ENCODE measurements around the gene CNTNAP4.

The CNTNAP4 gene

GRCh38 chr16:76574651-76575050 is 297.4 kb downstream of the CNTNAP4 start:
- no peak overlapping the region for H3K27ac ChIP-seq
- DNase-seq = no peak
- in situ Hi-C loops (cut with HindIII; ENCODE audit: low pct_ligation_motif_present, low sequenced_read_pairs) = no loop called here
- no peaks in the 10 kb centered on the region for H3K36me3 ChIP-seq (replicated peaks)
- H3K27me3 ChIP-seq (replicated peaks) = no peaks in the 10 kb centered on the region
- no peak overlapping the region for H3K4me3 ChIP-seq (ENCODE audit: low read depth, low read length)
- no peak for TF ChIP-seq CTCF (IDR thresholded peaks at IDR 0.05; ENCODE audit: low read depth, low read length, missing control alignments)

DNA sequence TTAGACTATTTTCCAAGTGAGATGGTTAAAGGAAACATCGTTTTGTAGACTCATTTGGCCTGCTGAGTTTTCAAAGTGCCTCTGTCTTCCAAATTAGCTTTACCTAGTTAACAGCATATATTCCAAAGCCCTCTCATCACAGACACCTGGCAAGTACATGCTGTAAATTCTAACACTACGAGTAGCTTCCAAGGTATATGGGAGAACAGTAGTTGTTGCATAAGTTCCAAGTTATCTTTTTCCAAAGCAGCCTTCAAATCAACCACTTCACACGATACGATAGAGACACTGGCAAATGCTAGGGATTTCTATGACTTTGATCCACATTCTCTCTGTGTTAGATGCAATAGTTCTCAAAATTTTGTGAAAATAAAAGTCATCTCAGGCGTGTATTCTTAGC is 299.3 kb downstream of the CNTNAP4 start:
- Histone ChIP-seq H3K27ac (no peak overlapping the region), H3K4me3 (ENCODE audit: low read depth, low read length) (no peak overlapping the region), H3K27me3 (replicated peaks) (no peaks in the 10 kb centered on the region), H3K36me3 (replicated peaks) (no peaks in the 10 kb centered on the region)
- TF ChIP-seq CTCF (IDR thresholded peaks at IDR 0.05; ENCODE audit: low read depth, low read length, missing control alignments) = no peak
- DNase-seq = no peak
- in situ Hi-C loops (cut with HindIII; ENCODE audit: low pct_ligation_motif_present, low sequenced_read_pairs) = no loop called here

DNA sequence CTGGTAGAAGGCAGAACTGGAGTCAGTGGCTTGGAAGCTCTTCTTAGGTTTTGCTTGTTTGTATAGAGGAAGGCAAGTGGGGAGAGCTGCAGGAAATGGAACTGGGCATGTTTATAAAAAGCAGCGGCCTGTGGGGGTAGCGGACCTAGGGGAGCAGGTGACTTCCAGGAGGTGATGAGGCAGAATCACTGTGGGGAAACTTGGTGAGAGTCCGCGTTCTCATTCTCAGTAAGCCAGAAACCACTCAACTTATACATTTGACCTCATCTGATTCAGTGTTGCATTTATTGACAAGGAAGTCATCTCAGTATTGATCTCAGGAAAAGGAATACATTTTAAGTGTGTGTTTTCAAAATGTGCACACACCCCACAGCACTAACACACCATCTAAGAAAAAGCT is 299.8 kb downstream of the CNTNAP4 start:
- H3K36me3 ChIP-seq (replicated peaks) = no peaks in the 10 kb centered on the region
- no peaks in the 10 kb centered on the region for H3K27me3 ChIP-seq (replicated peaks)
- in situ Hi-C loops (cut with HindIII; ENCODE audit: low pct_ligation_motif_present, low sequenced_read_pairs) = no loop called here
- H3K4me3 ChIP-seq (ENCODE audit: low read depth, low read length) = no peak overlapping the region
- no peak for DNase-seq
- no peak for TF ChIP-seq CTCF (IDR thresholded peaks at IDR 0.05; ENCODE audit: low read depth, low read length, missing control alignments)
- no peak overlapping the region for H3K27ac ChIP-seq

GRCh38 chr16:76579277-76579922 is 302.2 kb downstream of the CNTNAP4 start:
- H3K36me3 ChIP-seq (replicated peaks) = no peaks in the 10 kb centered on the region
- no peak overlapping the region for H3K27ac ChIP-seq
- H3K4me3 ChIP-seq (ENCODE audit: low read depth, low read length) = no peak overlapping the region
- in situ Hi-C loops (cut with HindIII; ENCODE audit: low pct_ligation_motif_present, low sequenced_read_pairs) = no loop called here
- no peak for DNase-seq
- TF ChIP-seq CTCF (IDR thresholded peaks at IDR 0.05; ENCODE audit: low read depth, low read length, missing control alignments) = no peak
- H3K27me3 ChIP-seq (replicated peaks) = no peaks in the 10 kb centered on the region

DNA sequence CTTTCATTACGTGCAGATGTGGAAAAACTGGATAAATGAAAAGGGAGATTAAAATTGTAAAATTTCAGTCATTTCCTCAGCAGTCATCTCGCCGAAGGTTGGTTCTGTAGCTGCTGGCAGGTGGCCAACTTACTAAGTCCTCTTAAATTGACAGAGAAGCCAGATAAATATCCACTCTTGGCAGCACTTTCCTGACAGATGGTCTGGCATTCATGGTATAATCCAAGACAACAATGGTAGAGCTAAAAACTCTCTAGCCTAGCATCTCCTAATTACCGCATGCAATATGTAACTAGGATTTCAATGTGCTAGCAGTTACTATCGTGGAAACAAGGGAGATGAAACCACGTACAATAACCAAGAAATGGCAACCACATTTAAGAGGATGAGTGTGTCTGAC is 306.3 kb downstream of the CNTNAP4 start:
- Histone ChIP-seq H3K4me3 (ENCODE audit: low read depth, low read length) (no peak overlapping the region), H3K27me3 (replicated peaks) (no peaks in the 10 kb centered on the region), H3K36me3 (replicated peaks) (no peaks in the 10 kb centered on the region), H3K27ac (no peak overlapping the region)
- in situ Hi-C loops (cut with HindIII; ENCODE audit: low pct_ligation_motif_present, low sequenced_read_pairs) = no loop called here
- DNase-seq = no peak
- no peak for TF ChIP-seq CTCF (IDR thresholded peaks at IDR 0.05; ENCODE audit: low read depth, low read length, missing control alignments)

GRCh38 chr16:76583945-76584344 is 306.7 kb downstream of the CNTNAP4 start:
- in situ Hi-C loops (cut with HindIII; ENCODE audit: low pct_ligation_motif_present, low sequenced_read_pairs) = no loop called here
- no peak overlapping the region for H3K4me3 ChIP-seq (ENCODE audit: low read depth, low read length)
- no peak overlapping the region for H3K27ac ChIP-seq
- H3K27me3 ChIP-seq (replicated peaks) = no peaks in the 10 kb centered on the region
- H3K36me3 ChIP-seq (replicated peaks) = no peaks in the 10 kb centered on the region
- TF ChIP-seq CTCF (IDR thresholded peaks at IDR 0.05; ENCODE audit: low read depth, low read length, missing control alignments) = no peak
- no peak for DNase-seq
